Kidney (tissue), 14 donors: ENCODE data around the gene TTLL11. TPM values are rescaled to one million over a fixed set of nuclear protein-coding genes. Genes with fewer than 3 reads are reported as not detected.
A peak's percentile ranks its signal among the peaks of the same experiment; 100 is the strongest.

ENCODE experiments used
- DNase-seq, 5 donors: peaks; one replicate each; pipeline ENCODE4 v3.0.0-alpha.2; 2013 to 2020
- FAIRE-seq: peaks from 2 replicates; lab custom pipeline; 2012; peaks lifted over from hg19 to GRCh38; lab: Jason Lieb, UNC
- H3K27ac ChIP-seq, 2 donors: one replicate each; pipeline ENCODE4 v1.7.0; 2013; ENCODE audit warnings: low read depth in 2 of 2, low read length in 2 of 2, inconsistent platforms in 1 of 2
- H3K27me3 ChIP-seq: one replicate; pipeline ENCODE4 v1.7.1; 2013; ENCODE audit warnings: low read length, inconsistent platforms; ENCODE audit not compliant: control insufficient read depth, insufficient read depth
- H3K36me3 ChIP-seq, 3 donors: one replicate each; pipeline versions ENCODE4 v1.7.0 to v1.7.1; 2013; ENCODE audit warnings: low read length in 3 of 3, control low read depth in 1 of 3, inconsistent platforms in 1 of 3; ENCODE audit not compliant: insufficient read depth in 3 of 3, control insufficient read depth in 2 of 3
- H3K4me1 ChIP-seq, 3 donors: one replicate each; pipeline versions ENCODE4 v1.7.0 to v1.7.1; 2013; ENCODE audit warnings: low read length in 3 of 3, inconsistent platforms in 1 of 3, low read depth in 1 of 3; ENCODE audit not compliant: control insufficient read depth in 2 of 3, insufficient read depth in 2 of 3
- H3K4me3 ChIP-seq, 3 donors: one replicate each; pipeline versions ENCODE4 v1.7.0 to v1.8.1; 2013; ENCODE audit warnings: low read length in 3 of 3, control low read depth in 1 of 3, inconsistent platforms in 1 of 3
- H3K9ac ChIP-seq, 3 donors: one replicate each; pipeline versions ENCODE4 v1.7.0 to v1.7.1; 2013; ENCODE audit warnings: low read length in 3 of 3, control low read depth in 1 of 3, inconsistent platforms in 1 of 3
- H3K9me3 ChIP-seq, 3 donors: one replicate each; pipeline versions ENCODE4 v1.7.0 to v1.7.1; 2013; ENCODE audit warnings: low read length in 3 of 3, control low read depth in 1 of 3, inconsistent platforms in 1 of 3; ENCODE audit not compliant: control insufficient read depth in 2 of 3, insufficient read depth in 1 of 3
- intact Hi-C: fragments of 100-400 bp; cut with DNase I; formaldehyde crosslinking; loops from one replicate; pipeline ENCODE4 v1.11.1; 2022
- polyA plus RNA-seq: library from polyadenylated mRNA; stranded (reverse); fragments of 350-450 nt; fragmentation: Illumina TruSeq; extraction: RNeasy Lipid Tissue Mini Kit (QIAGEN cat#74804); gene quantifications from one replicate; pipeline ENCODE4 v1.2.3, GENCODE V29; 2014; ENCODE audit warnings: low read depth, low replicate concordance; ENCODE audit not compliant: insufficient read depth
- total RNA-seq: library from RNA; stranded (reverse); fragmentation: NEBNext Ultra II Directional; extraction: Animal tissue kit (Norgen Biotek cat#: 25700); gene quantifications from one replicate; pipeline ENCODE4 v1.2.1, GENCODE V29; 2021
- TF ChIP-seq, protein P1 (sequence below): IDR thresholded peaks from 3 replicates; pipeline ENCODE4 v1.5.1; 2012; ENCODE audit warnings: mild to moderate bottlenecking, moderate library complexity, borderline replicate concordance; ENCODE audit not compliant: insufficient read depth; ENCODE audit errors: extremely low read depth
- donor health status: control.
- donor health status: control.
- donor health status: control.
- donor health status: control.
- donor health status: control.
- donor health status: DM: yes; HTN: yes; CAD: no.
- donor health status: Normal renal cell carcinoma (clear cell type).

Gene TTLL11
- total and polyA plus RNA-seq, 2 donors from 2014 or later, result 2.3 to 10.0 TPM

DNA sequence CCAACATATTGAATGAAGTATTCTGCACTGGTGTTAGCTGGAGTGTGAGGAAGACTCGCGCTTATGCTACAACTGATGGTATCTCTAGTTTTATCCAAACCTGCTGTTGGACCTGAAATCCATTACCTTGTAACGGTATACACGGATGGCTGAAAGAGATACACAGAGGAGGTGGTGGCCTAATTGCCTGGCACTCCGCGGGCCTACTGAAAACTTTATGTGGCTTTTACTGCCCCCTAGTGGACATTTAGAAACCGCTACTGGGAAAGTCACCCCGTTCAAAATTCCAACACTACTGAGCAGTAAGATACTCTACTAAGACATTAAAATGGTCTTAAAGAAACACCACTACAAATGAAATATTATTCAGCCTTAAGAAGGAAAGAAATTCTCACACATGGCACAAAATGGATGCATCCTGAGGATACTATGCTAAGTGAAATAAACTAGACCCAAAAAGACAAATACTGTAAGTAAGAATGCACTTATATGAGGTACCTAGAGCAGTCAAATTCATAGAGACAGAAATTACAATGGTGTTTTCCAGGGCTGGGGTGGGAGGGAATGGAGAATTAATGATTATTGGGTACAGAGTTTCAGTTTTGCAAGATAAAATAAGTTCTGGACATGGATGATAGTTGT, 100.4 kb downstream of the TTLL11 start:
- no peak overlapping the region for H3K27ac ChIP-seq
- H3K36me3 ChIP-seq, result no peaks in the 10 kb centered on the region
- no peaks in the 10 kb centered on the region for H3K27me3 ChIP-seq
- DNase-seq (peak in 4 of 5 donors; percentile 61 to 91 (median 76)), FAIRE-seq (peak; percentile 78)
- intact Hi-C loops, result loop anchor here (10.0 kb wide), 1 partner anchor 438 kb away; no protein-coding TSS in a partner anchor
- H3K4me3 ChIP-seq, result no peak overlapping the region
- H3K9ac ChIP-seq, result no peak overlapping the region
- no peaks in the 10 kb centered on the region for H3K9me3 ChIP-seq
- peaks cover 0 to 17% (median 5%) of the 10 kb centered on the region in 3 donors for H3K4me1 ChIP-seq
- TF ChIP-seq, protein P1, sequence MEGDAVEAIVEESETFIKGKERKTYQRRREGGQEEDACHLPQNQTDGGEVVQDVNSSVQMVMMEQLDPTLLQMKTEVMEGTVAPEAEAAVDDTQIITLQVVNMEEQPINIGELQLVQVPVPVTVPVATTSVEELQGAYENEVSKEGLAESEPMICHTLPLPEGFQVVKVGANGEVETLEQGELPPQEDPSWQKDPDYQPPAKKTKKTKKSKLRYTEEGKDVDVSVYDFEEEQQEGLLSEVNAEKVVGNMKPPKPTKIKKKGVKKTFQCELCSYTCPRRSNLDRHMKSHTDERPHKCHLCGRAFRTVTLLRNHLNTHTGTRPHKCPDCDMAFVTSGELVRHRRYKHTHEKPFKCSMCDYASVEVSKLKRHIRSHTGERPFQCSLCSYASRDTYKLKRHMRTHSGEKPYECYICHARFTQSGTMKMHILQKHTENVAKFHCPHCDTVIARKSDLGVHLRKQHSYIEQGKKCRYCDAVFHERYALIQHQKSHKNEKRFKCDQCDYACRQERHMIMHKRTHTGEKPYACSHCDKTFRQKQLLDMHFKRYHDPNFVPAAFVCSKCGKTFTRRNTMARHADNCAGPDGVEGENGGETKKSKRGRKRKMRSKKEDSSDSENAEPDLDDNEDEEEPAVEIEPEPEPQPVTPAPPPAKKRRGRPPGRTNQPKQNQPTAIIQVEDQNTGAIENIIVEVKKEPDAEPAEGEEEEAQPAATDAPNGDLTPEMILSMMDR, result peak; percentile 84

DNA sequence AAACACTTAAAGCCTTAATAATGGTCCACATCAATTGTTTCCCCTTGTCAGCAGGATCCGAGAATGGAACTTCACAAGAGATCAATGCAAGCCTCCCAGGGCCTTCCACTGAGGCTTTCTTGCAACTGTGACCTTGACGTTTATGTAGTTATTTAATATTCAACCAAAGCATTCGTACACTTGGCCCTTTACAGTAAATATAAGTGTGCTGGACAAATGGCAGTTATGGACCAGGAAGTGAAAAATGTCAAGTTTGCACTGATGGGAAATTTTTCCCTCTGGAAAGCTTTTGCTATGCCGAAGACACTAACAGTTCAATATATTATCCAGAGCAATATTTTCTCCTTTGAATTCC, 101.8 kb downstream of the TTLL11 start:
- Histone ChIP-seq H3K4me1 (peaks cover 0 to 22% (median 16%) of the 10 kb centered on the region in 3 donors), H3K9me3 (no peaks in the 10 kb centered on the region), H3K27ac (no peak overlapping the region), H3K36me3 (no peaks in the 10 kb centered on the region), H3K9ac (no peak overlapping the region), H3K27me3 (no peaks in the 10 kb centered on the region), H3K4me3 (no peak overlapping the region)
- FAIRE-seq (no peak), DNase-seq (no peak)
- intact Hi-C loops, result loop anchor here (10.0 kb wide), 1 partner anchor 436 kb away; no protein-coding TSS in a partner anchor
- TF ChIP-seq, protein P1, result no peak

DNA sequence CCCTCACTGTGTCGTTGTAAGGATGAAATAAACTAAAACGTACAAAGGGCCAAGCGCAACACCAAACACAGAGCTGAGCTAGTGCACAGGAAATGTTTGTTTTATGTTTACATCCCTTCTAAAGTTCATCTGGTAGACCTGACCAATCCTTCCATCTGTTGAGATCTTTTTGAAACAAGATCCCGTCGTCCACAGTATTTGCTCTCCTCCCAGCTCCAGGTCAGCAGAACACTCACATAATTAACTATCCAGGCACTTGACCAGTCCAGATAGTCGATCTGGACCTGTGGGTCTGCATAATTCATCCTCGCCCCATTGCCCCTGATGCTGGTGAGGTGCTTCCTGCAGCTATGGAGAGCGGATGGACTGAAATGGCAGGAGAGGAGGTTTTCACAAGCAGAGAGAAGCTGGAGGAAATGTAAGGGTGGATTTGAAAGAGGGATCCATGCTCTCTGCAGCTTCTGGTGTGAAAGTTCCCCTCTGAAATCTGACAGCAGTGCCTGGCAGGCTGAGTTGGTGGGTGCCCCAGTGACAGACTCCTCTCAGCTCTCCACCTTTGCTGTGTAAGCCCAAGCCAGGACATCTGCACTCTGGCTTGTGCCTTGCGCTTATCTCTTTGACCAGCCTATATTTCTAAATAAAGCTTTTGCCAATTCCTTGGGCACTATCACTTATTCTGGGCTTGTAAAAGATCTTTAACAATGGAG, 102.4 kb downstream of the TTLL11 start:
- Histone ChIP-seq H3K9ac (no peak overlapping the region), H3K36me3 (no peaks in the 10 kb centered on the region), H3K9me3 (no peaks in the 10 kb centered on the region), H3K4me3 (no peak overlapping the region), H3K4me1 (peaks cover 0 to 22% (median 16%) of the 10 kb centered on the region in 3 donors), H3K27me3 (no peaks in the 10 kb centered on the region), H3K27ac (no peak overlapping the region)
- FAIRE-seq (no peak), DNase-seq (peak in 3 of 5 donors; percentile 63 to 75 (median 74))
- TF ChIP-seq, protein P1, result no peak
- intact Hi-C loops, result loop anchor here (10.0 kb wide), 1 partner anchor 436 kb away; no protein-coding TSS in a partner anchor
